ENCODE measurements around the gene ENKD1. TPM values are rescaled to one million over a fixed set of nuclear protein-coding genes. Genes with fewer than 3 reads are reported as not detected.
A peak's percentile ranks its signal among the peaks of the same experiment; 100 is the strongest.

The ENKD1 gene
- polyA plus RNA-seq, 1 donor, result 12.1 TPM

- peaks cover 8% of the 10 kb centered on the region for H3K27me3 ChIP-seq (ENCODE audit: control insufficient read depth, insufficient read depth, low read length)
- no peaks in the 10 kb centered on the region for H3K9me3 ChIP-seq (ENCODE audit: control insufficient read depth, low read depth, low read length)
- no CpG with 5 or more reads among the region's 13 CpGs for WGBS (ENCODE audit: insufficient coverage, low lambda C conversion rate)
- no peak for DNase-seq
- H3K4me1 ChIP-seq (ENCODE audit: control insufficient read depth, insufficient read depth, low read length), result no peaks in the 10 kb centered on the region
- no peak overlapping the region for H3K4me3 ChIP-seq (ENCODE audit: low read length)
- H3K27ac ChIP-seq (ENCODE audit: low read length), result no peak overlapping the region
- H3K36me3 ChIP-seq (ENCODE audit: control insufficient read depth, insufficient read depth, low read length), result no peaks in the 10 kb centered on the region
Observed at GRCh38 chr16:67672739-67673662, 6.5 kb upstream of the ENKD1 start.

DNA sequence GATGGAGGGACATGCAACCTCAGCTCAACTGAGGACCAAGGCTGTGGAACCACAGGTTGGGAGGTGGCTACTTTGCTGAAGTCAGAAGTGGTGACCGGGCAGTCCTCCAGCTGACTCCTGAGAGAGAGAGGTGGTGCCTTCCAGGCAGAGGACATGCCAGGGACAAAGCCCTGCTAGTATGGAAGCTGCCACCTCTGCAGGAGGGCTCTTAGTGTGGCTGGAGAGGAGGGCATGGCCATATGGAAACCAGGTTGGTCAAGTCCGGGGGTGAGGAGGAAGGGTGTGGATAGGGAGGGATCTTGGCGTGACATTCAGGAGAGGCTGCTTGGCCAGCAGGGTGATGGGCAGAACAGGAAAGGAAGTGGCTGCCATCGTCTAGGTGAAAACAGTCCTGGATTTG lies 5.8 kb upstream of the ENKD1 start:
- DNase-seq, result no peak
- WGBS (ENCODE audit: insufficient coverage, low lambda C conversion rate), result no CpG with 5 or more reads among the region's 4 CpGs
- Histone ChIP-seq H3K27ac (ENCODE audit: low read length) (no peak overlapping the region), H3K36me3 (ENCODE audit: control insufficient read depth, insufficient read depth, low read length) (no peaks in the 10 kb centered on the region), H3K4me1 (ENCODE audit: control insufficient read depth, insufficient read depth, low read length) (peaks cover 5% of the 10 kb centered on the region), H3K4me3 (ENCODE audit: low read length) (no peak overlapping the region), H3K9me3 (ENCODE audit: control insufficient read depth, low read depth, low read length) (no peaks in the 10 kb centered on the region), H3K27me3 (ENCODE audit: control insufficient read depth, insufficient read depth, low read length) (peaks cover 8% of the 10 kb centered on the region)

DNA sequence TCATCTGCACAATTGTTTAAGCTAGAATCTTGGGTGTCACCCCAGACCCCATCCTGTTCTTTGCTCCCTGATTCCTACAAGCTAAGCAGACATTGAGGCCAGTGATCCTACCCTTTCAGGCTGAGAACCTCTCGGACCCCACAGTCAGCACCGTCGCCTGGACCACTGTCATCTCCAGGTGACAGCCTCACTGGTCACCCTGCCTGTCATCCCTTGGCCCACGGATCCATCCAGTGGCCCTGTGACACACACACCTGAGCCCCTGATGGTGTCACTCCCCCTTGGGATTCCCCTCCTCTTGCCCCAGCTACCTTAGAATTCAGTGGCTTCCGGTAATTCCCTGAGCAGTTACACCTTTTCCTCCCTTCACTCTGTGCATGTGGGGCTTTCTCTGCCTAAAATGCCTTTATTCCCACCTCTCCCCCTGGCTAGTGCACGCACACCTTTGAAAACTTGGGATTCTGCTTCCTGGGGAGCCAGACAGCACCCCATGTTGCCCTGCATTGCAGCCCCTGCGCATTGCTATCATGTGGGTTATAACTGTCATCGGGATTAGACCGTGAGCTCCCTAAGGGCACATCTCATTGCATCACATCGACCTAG lies 3.0 kb upstream of the ENKD1 start:
- Histone ChIP-seq H3K36me3 (ENCODE audit: control insufficient read depth, insufficient read depth, low read length) (no peaks in the 10 kb centered on the region), H3K9me3 (ENCODE audit: control insufficient read depth, low read depth, low read length) (no peaks in the 10 kb centered on the region), H3K27ac (ENCODE audit: low read length) (no peak overlapping the region), H3K4me3 (ENCODE audit: low read length) (no peak overlapping the region), H3K27me3 (ENCODE audit: control insufficient read depth, insufficient read depth, low read length) (peaks cover 8% of the 10 kb centered on the region), H3K4me1 (ENCODE audit: control insufficient read depth, insufficient read depth, low read length) (peaks cover 13% of the 10 kb centered on the region)
- no peak for DNase-seq
- WGBS (ENCODE audit: insufficient coverage, low lambda C conversion rate), result no CpG with 5 or more reads among the region's 10 CpGs

- Histone ChIP-seq H3K4me1 (ENCODE audit: control insufficient read depth, insufficient read depth, low read length) (peaks cover 13% of the 10 kb centered on the region), H3K9me3 (ENCODE audit: control insufficient read depth, low read depth, low read length) (no peaks in the 10 kb centered on the region), H3K36me3 (ENCODE audit: control insufficient read depth, insufficient read depth, low read length) (no peaks in the 10 kb centered on the region), H3K27ac (ENCODE audit: low read length) (no peak overlapping the region), H3K4me3 (ENCODE audit: low read length) (no peak overlapping the region), H3K27me3 (ENCODE audit: control insufficient read depth, insufficient read depth, low read length) (peaks cover 8% of the 10 kb centered on the region)
- no peak for DNase-seq
- no CpG with 5 or more reads among the region's 6 CpGs for WGBS (ENCODE audit: insufficient coverage, low lambda C conversion rate)
Observed at GRCh38 chr16:67668495-67669157, 2.1 kb upstream of the ENKD1 start.

- DNase-seq, result peak; percentile 75 to 80
- peaks cover 13% of the 10 kb centered on the region for H3K4me1 ChIP-seq (ENCODE audit: control insufficient read depth, insufficient read depth, low read length)
- peaks cover 8% of the 10 kb centered on the region for H3K27me3 ChIP-seq (ENCODE audit: control insufficient read depth, insufficient read depth, low read length)
- no peaks in the 10 kb centered on the region for H3K9me3 ChIP-seq (ENCODE audit: control insufficient read depth, low read depth, low read length)
- peak overlapping the region; percentile 61 for H3K4me3 ChIP-seq (ENCODE audit: low read length)
- H3K36me3 ChIP-seq (ENCODE audit: control insufficient read depth, insufficient read depth, low read length), result peaks cover 2% of the 10 kb centered on the region
- no CpG with 5 or more reads among the region's 18 CpGs for WGBS (ENCODE audit: insufficient coverage, low lambda C conversion rate)
- H3K27ac ChIP-seq (ENCODE audit: low read length), result peak overlapping the region; percentile 28
Observed at GRCh38 chr16:67667817-67668494, 1.4 kb upstream of the ENKD1 start.

GRCh38 chr16:67667453-67667816 lies 885 bp upstream of the ENKD1 start:
- no peaks in the 10 kb centered on the region for H3K9me3 ChIP-seq (ENCODE audit: control insufficient read depth, low read depth, low read length)
- WGBS (ENCODE audit: insufficient coverage, low lambda C conversion rate), result no CpG with 5 or more reads among the region's 10 CpGs
- peaks cover 13% of the 10 kb centered on the region for H3K4me1 ChIP-seq (ENCODE audit: control insufficient read depth, insufficient read depth, low read length)
- peak overlapping the region; percentile 28 for H3K27ac ChIP-seq (ENCODE audit: low read length)
- H3K36me3 ChIP-seq (ENCODE audit: control insufficient read depth, insufficient read depth, low read length), result peaks cover 4% of the 10 kb centered on the region
- no peak for DNase-seq
- H3K4me3 ChIP-seq (ENCODE audit: low read length), result peak overlapping the region; percentile 61
- peaks cover 8% of the 10 kb centered on the region for H3K27me3 ChIP-seq (ENCODE audit: control insufficient read depth, insufficient read depth, low read length)

GRCh38 chr16:67666032-67666551 lies 458 bp downstream of the ENKD1 start:
- Histone ChIP-seq H3K27ac (ENCODE audit: low read length) (no peak overlapping the region), H3K4me1 (ENCODE audit: control insufficient read depth, insufficient read depth, low read length) (peaks cover 20% of the 10 kb centered on the region), H3K27me3 (ENCODE audit: control insufficient read depth, insufficient read depth, low read length) (peaks cover 8% of the 10 kb centered on the region), H3K9me3 (ENCODE audit: control insufficient read depth, low read depth, low read length) (no peaks in the 10 kb centered on the region), H3K36me3 (ENCODE audit: control insufficient read depth, insufficient read depth, low read length) (peaks cover 4% of the 10 kb centered on the region), H3K4me3 (ENCODE audit: low read length) (peak overlapping the region; percentile 61)
- peak in 1 of 2 donors; percentile 45 for DNase-seq
- no CpG with 5 or more reads among the region's 46 CpGs for WGBS (ENCODE audit: insufficient coverage, low lambda C conversion rate)

GRCh38 chr16:67665598-67665997 lies 952 bp downstream of the ENKD1 start:
- Histone ChIP-seq H3K4me3 (ENCODE audit: low read length) (peak overlapping the region; percentile 61), H3K9me3 (ENCODE audit: control insufficient read depth, low read depth, low read length) (no peaks in the 10 kb centered on the region), H3K27me3 (ENCODE audit: control insufficient read depth, insufficient read depth, low read length) (peaks cover 8% of the 10 kb centered on the region), H3K4me1 (ENCODE audit: control insufficient read depth, insufficient read depth, low read length) (peaks cover 22% of the 10 kb centered on the region), H3K27ac (ENCODE audit: low read length) (no peak overlapping the region), H3K36me3 (ENCODE audit: control insufficient read depth, insufficient read depth, low read length) (peaks cover 4% of the 10 kb centered on the region)
- no peak for DNase-seq
- WGBS (ENCODE audit: insufficient coverage, low lambda C conversion rate), result no CpG with 5 or more reads among the region's 5 CpGs

DNA sequence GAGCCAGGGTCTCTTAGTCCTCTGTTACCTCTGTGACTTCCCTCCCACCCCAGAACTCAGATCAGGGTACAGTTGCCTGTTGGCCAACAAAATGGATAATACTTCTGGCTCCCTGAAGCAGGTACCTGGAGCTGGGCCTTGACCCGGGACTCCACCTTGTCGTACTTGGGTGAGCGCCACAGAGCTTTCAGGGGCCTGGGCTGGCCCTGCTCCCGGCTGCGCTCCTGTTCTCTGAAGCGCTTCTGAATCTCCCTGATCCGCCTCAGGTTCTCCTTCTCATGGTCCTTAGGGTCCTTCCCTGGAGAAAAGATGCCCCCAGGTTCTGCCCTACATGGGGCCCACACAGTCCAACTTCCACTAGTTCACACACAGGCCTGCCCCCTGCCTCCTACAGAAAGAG lies 1.7 kb downstream of the ENKD1 start:
- Histone ChIP-seq H3K4me1 (ENCODE audit: control insufficient read depth, insufficient read depth, low read length) (peaks cover 22% of the 10 kb centered on the region), H3K9me3 (ENCODE audit: control insufficient read depth, low read depth, low read length) (no peaks in the 10 kb centered on the region), H3K27me3 (ENCODE audit: control insufficient read depth, insufficient read depth, low read length) (peaks cover 6% of the 10 kb centered on the region), H3K36me3 (ENCODE audit: control insufficient read depth, insufficient read depth, low read length) (peaks cover 4% of the 10 kb centered on the region), H3K4me3 (ENCODE audit: low read length) (no peak overlapping the region), H3K27ac (ENCODE audit: low read length) (no peak overlapping the region)
- DNase-seq, result no peak
- no CpG with 5 or more reads among the region's 7 CpGs for WGBS (ENCODE audit: insufficient coverage, low lambda C conversion rate)

DNA sequence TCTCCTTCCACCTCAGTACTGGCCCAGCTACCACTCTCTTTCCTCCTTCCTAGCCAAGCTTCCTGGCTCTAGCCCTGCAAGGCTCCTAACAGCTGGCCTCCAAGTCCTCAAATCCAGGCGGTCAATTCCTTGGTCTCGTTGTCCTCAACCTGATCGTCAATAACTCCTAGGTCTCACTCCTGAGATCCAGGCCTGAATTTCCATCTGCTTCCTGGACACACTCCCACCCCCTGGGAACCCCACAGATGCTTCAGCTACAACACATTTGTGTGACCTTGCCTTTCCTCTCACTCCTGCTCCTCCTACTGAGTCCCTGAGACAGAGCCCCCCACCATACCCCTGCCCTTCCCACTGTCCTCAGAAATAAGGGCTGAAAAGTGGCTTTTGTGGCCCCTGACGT lies 2.3 kb downstream of the ENKD1 start:
- peaks cover 4% of the 10 kb centered on the region for H3K27me3 ChIP-seq (ENCODE audit: control insufficient read depth, insufficient read depth, low read length)
- H3K36me3 ChIP-seq (ENCODE audit: control insufficient read depth, insufficient read depth, low read length), result peaks cover 4% of the 10 kb centered on the region
- H3K27ac ChIP-seq (ENCODE audit: low read length), result no peak overlapping the region
- no peak overlapping the region for H3K4me3 ChIP-seq (ENCODE audit: low read length)
- no peak for DNase-seq
- WGBS (ENCODE audit: insufficient coverage, low lambda C conversion rate), result 100% methylated on average over 1 of the region's 4 CpGs
- H3K4me1 ChIP-seq (ENCODE audit: control insufficient read depth, insufficient read depth, low read length), result peaks cover 24% of the 10 kb centered on the region
- no peaks in the 10 kb centered on the region for H3K9me3 ChIP-seq (ENCODE audit: control insufficient read depth, low read depth, low read length)

Measured in large intestine (tissue), 3 donors.